Measurements from ENCODE around the gene GABRG2.

DNA sequence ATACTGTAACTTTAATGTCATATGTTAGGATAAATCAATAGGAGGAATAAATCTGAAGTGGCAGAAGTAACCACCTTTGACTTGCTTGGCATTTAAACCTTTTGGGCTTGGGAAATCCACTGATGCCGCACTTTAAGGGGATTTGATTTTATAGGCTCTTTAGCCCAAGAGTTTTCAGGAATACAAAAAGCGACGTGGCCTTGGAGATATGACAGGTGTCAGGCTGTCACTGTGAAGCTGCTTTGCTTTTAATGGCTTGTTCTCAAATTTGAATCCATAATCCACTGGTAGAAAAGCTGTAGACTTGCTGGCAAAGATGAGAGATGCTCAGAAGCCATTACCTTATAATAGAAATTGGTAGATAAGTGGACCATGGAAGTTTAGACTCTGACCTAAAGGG, 71.6 kb downstream of the GABRG2 start:
- TF ChIP-seq POLR2AphosphoS5 (IDR thresholded peaks at IDR 0.05; ENCODE audit: low read depth) (no peak), SPI1 (IDR thresholded peaks at IDR 0.05; ENCODE audit: borderline replicate concordance, low read depth) (no peak)
- TF ChIP-seq, protein P1, sequence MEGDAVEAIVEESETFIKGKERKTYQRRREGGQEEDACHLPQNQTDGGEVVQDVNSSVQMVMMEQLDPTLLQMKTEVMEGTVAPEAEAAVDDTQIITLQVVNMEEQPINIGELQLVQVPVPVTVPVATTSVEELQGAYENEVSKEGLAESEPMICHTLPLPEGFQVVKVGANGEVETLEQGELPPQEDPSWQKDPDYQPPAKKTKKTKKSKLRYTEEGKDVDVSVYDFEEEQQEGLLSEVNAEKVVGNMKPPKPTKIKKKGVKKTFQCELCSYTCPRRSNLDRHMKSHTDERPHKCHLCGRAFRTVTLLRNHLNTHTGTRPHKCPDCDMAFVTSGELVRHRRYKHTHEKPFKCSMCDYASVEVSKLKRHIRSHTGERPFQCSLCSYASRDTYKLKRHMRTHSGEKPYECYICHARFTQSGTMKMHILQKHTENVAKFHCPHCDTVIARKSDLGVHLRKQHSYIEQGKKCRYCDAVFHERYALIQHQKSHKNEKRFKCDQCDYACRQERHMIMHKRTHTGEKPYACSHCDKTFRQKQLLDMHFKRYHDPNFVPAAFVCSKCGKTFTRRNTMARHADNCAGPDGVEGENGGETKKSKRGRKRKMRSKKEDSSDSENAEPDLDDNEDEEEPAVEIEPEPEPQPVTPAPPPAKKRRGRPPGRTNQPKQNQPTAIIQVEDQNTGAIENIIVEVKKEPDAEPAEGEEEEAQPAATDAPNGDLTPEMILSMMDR (IDR thresholded peaks at IDR 0.05; ENCODE audit: insufficient read depth, low read length) = no peak

All from HL-60 (cell line).